VCaP (cell line): ENCODE measurements around the gene DSTN.

Experiments used
- H3K27ac ChIP-seq: fragments of 450-650 bp; 2 replicates; pipeline ENCODE4 v1.5.1; 2017
- TF ChIP-seq, protein P1 (sequence below): fragments of 450-650 bp; conservative IDR thresholded peaks from 2 replicates; pipeline ENCODE4 v1.5.1; 2017; ENCODE audit warnings: mild to moderate bottlenecking, moderate library complexity

Gene DSTN

DNA sequence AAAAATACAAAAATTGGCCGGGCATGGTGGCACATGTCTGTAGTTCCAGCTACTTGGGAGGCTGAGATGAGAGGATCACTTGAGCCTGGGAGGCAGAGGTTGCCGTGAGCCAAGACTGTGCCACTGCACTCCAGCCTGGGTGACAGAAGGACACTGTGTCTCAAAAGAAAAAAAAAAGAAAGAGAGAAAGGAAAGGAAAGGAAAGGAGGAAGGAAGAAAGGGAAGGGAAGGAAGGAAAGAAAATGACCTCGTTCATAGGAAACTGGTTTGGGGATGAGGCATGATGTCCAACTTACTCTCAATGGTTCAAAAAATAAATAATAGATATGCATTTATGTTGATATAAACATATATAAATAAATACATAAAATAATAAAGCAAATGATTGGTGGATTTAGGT is 31.9 kb upstream of the DSTN start:
- TF ChIP-seq, protein P1, sequence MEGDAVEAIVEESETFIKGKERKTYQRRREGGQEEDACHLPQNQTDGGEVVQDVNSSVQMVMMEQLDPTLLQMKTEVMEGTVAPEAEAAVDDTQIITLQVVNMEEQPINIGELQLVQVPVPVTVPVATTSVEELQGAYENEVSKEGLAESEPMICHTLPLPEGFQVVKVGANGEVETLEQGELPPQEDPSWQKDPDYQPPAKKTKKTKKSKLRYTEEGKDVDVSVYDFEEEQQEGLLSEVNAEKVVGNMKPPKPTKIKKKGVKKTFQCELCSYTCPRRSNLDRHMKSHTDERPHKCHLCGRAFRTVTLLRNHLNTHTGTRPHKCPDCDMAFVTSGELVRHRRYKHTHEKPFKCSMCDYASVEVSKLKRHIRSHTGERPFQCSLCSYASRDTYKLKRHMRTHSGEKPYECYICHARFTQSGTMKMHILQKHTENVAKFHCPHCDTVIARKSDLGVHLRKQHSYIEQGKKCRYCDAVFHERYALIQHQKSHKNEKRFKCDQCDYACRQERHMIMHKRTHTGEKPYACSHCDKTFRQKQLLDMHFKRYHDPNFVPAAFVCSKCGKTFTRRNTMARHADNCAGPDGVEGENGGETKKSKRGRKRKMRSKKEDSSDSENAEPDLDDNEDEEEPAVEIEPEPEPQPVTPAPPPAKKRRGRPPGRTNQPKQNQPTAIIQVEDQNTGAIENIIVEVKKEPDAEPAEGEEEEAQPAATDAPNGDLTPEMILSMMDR = no peak
- H3K27ac ChIP-seq = peak overlapping the region; percentile 32; the same call in 1 of the 2 replicates

DNA sequence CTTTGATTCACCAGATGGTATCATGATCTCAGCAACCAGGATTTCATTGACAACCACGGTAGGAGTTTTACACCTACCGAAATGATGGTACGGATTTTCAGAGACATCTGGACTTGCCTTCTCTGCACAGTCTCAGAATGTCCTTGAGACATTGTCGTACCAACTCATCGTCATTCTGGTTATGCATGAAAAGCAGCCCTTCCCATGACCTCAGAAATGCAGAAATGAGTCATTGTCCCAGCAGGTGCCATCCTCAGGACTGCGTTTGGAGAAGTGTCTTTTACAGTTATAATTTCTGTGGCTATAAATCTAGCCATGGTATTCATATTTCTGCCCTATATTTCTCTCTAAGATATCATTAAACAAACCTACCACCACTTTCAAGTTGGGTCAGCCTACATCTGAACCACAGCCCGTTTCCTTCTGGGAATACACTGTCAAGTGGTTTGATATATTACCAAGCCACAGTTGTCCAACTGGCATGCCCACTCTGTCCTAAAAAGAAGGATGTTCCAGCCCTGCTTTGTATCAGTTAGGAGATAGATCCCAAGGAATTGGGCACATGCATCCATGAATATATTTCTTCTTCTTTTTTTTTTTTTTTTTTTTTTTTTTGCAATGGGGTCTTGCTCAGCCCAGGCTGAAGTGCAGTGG is 31.2 kb upstream of the DSTN start:
- no peak overlapping the region for H3K27ac ChIP-seq

DNA sequence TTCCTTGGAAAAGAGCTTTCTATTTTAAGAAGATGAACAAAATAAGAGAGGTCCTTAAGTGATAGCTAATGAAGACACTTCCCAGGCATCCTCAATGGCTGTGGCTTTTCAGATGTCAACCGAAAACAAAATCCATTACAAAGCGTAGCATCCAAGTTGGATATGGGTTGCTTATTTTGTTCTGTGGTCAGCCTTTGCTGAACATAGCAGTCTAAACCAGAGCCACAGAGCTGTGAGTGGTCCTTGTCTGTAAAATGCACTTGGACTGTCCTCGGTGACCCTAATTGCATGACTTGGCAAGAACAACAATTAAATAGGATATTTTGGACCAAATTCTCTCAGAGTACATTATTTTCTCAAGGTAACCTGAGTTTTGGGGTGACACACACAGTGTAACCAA is 28.3 kb upstream of the DSTN start:
- no peak overlapping the region for H3K27ac ChIP-seq

More for the DNA sequence above, 31.2 kb upstream of the DSTN start:
- TF ChIP-seq, protein P1 = no peak

DNA sequence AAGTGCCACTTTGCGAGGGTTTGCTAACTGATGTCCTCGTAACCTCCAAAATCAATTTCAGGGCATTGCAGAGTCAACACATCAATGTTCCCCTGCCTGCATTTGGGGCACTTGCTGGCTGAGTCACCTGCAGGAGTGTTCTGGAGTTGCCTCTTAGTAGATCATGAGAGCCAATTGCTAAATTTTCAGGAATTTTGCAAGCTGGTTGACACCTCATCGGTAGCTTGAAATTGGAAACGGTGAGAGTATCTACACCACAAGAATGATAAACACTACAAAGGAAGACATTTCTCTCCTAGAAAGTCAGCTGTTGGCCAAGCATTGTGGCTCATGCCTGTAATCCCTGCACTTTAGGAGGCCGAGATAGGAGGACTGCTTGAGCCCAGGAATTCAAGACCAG is 27.9 kb upstream of the DSTN start:
- H3K27ac ChIP-seq = no peak overlapping the region

More for the DNA sequence above, 28.3 kb upstream of the DSTN start:
- TF ChIP-seq, protein P1 = no peak

DNA sequence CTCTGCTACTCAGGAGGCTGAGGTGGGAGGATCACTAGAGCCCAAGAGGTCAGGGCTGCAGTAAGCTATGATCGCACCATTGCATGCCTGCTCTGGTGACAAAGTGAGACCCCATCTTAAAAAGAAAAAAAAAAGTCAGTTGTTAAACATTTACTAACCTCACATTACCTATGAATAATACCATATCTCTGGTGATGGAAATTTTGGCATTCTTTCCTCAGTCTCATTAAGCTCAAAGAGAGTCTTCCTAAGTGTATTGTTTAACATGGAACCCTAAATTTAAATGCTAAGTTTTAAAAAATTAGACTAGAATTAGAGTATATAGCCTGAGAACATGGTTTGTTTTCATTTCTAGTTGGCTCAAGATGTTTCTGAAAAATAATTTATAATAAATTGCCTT is 27.4 kb upstream of the DSTN start:
- TF ChIP-seq, protein P1 = no peak
- H3K27ac ChIP-seq = no peak overlapping the region

More for the DNA sequence above, 27.9 kb upstream of the DSTN start:
- TF ChIP-seq, protein P1 = no peak

DNA sequence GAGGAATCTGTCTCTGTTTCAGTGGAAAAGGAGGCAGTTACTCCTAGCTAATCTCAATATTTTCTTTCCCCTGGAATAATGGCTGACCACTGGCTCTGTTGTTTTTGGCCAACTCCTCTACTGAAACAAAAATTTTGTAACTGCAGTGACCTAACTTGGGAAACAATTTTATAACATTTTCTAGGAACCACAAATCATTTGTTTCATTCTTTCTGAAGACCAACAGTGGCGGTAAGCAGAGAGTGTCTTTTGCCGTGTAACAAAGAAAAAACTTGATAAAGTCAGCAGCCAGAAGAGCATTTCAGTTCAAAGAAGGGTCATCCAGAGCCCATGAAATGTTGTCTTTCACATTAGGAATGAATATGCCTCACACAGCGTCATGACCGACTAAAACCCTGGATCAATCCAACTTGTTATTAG is 26.9 kb upstream of the DSTN start:
- no peak overlapping the region for H3K27ac ChIP-seq
- TF ChIP-seq, protein P1 = no peak

DNA sequence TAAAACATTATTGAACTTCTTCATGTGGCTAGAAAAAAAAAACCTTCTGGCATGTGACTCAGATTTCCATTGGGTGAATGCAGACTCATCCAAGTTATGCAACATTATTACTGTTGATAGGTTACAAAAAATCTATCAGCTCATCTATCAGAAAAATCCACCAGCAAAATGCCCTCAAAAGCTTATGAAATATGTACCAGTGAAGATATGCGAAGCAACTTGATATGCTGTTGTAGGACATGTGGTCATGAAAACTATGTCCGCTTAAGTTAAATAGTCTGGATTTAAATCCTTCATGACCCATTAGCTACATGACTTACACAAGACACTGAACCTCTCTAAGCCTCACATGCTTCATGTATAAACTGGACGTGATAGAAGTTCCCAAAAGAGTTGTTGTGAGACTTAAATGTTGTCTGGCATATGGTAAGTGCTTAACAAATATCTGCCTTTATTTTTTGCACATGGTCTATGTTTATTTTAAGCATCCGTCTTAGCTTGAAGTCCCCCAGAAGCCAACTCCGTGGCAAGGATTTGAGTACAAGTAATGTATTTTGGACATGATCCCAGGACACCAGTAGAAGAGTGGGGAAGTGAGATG is 26.2 kb upstream of the DSTN start:
- no peak overlapping the region for H3K27ac ChIP-seq
- TF ChIP-seq, protein P1 = no peak
